Activated naive CD8-positive, alpha-beta T cell treated with anti-CD3 and anti-CD28 coated beads, Interleukin-2, amount 50 U/mL, for 16 hours (primary cell): ENCODE results near the gene NGRN.

Source experiments
- DNase-seq: peaks from one replicate; pipeline ENCODE4 v3.0.0-alpha.2; 2020; ENCODE audit warnings: low read depth, low spot score

NGRN gene, protein sequence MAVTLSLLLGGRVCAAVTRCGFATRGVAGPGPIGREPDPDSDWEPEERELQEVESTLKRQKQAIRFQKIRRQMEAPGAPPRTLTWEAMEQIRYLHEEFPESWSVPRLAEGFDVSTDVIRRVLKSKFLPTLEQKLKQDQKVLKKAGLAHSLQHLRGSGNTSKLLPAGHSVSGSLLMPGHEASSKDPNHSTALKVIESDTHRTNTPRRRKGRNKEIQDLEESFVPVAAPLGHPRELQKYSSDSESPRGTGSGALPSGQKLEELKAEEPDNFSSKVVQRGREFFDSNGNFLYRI

DNA sequence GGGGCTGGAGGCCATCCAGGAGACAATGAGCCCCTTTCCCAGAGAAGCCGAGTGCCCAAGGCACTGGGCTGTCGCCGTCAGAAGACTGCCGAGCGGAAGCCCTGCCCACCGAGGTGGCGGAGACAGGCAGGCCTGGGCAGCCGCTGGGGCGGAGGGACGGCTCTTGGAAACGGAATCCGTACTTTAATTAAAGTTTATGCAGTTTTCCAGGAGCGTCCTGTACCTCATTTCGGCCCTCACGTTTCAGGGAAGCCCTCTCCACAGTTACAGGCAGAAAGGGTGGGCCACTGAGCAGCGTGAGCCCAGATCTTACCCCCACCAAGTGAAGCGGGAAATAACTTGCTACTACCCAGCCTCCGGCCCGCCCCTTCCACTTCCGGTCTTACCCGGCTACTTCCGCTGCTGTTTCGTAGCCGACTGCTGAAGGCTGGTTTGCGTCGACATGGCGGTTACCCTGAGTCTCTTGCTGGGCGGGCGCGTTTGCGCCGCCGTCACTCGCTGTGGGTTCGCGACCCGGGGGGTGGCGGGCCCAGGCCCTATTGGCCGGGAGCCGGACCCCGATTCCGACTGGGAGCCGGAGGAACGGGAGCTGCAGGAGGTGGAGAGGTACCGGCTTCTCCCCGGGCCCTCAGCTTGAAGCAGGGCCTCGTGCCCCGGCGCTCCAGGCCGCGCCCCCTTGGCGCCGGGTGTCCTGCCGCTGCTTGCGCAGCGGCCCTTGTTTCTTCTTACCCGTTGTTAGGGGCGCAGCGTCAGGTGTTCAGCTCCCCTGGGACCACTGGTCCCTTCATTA, at the start of gene NGRN:
Gene NGRN, plus strand, starts transcription at position 402 of the 790 bp plus-strand sequence. Its CDS starts 41 bp downstream, at position 443.
- peak; percentile 85 for DNase-seq

DNA sequence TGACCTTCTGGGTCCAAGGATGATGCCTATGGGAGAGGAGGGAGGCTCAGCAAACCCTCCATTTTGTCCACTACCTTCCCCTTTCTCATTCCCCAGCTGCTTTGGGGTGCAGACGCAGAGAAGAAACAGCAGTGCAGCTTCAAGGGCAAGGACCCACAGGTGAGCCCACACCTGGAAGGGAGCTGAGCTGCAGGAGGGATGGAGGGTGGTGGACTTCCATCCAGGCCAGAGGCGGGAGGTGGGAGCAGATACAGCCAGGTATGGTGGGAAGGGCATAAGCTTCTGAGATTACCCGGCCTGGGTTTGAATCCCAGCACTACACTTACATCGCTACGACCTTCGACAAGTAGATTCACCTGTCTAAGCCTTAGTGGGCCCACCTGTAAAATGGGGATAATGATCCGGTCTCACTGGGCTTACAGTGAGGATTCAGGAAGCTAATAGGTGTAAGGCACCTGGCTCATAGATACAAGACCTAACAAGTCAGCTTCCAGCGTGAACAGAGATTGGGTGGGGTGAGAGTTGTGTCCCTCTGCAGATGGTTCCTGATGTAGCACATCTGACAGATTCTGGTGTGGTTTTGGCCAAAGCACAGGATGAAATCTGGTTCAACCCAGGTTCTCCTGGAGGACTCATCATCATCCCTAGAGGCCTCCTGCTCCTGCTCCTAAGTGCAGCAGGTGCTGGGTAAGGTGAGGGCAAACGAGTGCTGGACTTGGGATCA, 47.6 kb upstream of the NGRN start:
- DNase-seq = no peak

DNA sequence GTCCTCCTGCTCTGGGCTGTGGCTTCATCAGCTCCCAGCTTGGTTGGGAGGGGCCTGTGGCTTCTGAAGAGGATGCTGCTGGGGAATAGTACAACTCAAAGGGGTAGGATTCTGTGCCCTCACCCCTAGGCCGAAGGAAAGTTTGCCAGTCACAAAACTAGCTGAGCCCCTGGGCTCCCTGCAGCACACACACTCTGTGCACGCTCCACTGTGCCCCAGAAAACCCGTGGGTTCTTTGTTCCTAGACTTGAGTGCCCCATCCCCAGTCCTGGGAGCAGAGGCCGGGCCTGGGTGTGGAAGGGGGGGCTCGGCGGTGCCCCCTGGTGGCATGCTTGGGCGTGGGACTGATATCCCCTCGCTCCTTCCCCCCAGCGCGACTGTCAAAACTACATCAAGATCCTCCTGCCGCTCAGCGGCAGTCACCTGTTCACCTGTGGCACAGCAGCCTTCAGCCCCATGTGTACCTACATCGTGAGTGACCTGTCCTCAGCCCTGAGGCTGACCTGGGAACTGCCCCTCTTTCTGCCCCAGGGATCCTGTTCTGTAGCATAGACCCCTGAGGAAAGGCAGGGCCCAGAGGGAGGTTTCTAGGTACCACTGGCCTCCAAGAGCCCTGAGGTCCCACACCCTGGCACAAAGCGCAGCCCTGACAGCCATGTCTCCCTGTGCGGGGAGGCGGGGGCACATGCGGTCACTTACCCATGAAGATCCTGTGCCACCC, 45.9 kb upstream of the NGRN start:
- peak; percentile 33 for DNase-seq

- no peak for DNase-seq
Observed at GRCh38 chr15:90221246-90221900, 44.1 kb upstream of the NGRN start.

DNA sequence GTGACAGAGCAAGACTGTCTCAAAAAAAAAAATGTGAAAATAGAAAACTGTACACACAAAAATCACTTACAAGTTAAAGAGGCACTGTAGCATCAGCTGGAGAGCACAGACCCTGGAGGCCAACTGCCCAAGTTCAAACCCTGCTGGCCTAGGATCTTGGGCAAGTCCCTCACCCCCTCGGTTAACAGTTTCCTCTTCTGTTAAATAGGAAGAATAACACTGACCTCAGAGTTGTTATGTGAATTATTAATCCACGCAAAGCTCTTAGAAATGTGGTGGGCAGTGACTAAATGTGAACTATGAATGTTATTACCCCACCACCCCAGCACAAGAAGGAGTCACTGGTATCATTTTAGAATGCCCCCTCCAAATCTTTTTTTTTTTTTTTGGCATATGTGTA, 42.9 kb upstream of the NGRN start:
- DNase-seq = no peak

DNA sequence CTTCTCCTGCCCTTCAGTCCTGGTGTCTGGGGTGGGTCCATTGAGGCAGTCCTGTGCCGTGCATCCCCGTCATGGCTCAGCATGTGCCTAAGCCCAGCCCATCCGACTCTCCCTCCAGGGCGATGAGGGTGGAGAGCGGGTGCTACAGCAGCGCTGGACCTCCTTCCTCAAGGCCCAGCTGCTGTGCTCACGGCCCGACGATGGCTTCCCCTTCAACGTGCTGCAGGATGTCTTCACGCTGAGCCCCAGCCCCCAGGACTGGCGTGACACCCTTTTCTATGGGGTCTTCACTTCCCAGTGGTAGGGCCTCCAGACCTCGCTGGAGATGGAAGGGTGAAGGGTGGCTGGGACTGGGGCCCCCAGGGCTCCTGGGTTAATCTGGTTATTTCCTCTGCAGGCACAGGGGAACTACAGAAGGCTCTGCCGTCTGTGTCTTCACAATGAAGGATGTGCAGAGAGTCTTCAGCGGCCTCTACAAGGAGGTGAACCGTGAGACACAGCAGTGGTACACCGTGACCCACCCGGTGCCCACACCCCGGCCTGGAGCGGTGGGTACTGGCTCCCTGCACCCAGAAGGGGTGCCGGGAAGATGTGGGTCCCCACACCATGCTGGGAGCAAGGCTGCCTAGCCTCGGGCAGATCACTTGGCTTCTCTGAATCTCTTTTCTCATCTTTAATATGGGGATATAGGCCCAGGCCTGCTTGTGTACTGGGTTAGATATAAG, 41.9 kb upstream of the NGRN start:
- DNase-seq = no peak

- DNase-seq = no peak
Observed at GRCh38 chr15:90225047-90225446, 40.4 kb upstream of the NGRN start.

GRCh38 chr15:90225504-90226234, 39.8 kb upstream of the NGRN start:
- no peak for DNase-seq

- no peak for DNase-seq
Observed at GRCh38 chr15:90227336-90227735, 38.1 kb upstream of the NGRN start.

- DNase-seq = no peak
Observed at GRCh38 chr15:90227816-90228772, 37.4 kb upstream of the NGRN start.

DNA sequence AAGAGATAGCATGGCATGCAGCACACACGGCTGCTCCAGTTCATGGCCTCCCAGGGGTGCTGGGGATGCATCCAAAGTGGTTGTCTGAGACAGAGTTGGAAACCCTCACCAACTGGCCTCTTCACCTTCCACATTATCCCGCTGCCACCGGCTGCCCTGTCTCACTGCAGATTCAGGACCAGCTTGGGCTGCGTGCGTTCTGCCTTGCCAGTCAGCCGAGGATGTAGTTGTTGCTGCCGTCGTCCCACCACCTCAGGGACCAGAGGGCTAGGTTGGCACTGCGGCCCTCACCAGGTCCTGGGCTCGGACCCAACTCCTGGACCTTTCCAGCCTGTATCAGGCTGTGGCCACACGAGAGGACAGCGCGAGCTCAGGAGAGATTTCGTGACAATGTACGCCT, 36.5 kb upstream of the NGRN start:
- no peak for DNase-seq

DNA sequence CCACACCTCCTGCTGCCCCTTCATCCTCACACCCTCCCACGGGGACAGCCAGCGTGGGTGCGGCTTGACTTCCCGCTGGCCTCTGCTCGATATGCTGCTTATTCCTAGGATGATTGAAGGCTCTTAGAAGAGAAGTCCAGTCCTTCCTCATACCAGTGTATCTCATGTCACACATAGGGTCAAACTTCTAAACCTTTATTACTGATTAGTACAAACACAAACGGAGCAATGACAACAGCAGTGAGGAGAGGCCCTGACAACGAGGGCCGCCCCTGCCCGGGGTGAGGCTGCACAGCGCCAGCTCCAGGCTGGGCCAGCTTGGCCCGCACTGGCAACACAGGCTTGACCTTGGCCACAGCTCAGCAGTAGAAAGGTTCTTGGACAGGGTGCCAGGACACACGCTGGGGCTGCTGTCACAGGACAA, 35.4 kb upstream of the NGRN start:
- DNase-seq = no peak

DNA sequence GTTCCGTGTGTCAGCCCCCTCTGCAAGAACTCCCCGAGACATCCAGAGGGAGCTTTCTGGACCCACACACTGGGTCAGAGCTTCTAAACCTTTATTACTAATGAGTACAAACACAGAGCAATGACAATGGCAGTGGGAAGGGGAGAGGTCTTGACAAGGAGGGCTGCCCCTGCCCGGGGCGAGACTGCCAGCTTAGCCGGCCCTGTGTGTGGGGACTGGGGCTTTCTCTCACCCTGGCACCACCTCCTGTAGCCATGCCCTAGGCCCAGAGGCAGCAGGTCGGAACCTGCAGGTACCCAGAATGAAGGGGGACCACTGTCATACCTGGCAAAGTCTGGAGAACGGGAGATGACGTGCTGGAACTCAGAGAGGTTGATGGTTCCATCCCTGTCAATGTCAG, 34.9 kb upstream of the NGRN start:
- no peak for DNase-seq

- peak; percentile 30 for DNase-seq
Observed at GRCh38 chr15:90231028-90232017, 34.1 kb upstream of the NGRN start.

- no peak for DNase-seq
Observed at GRCh38 chr15:90232196-90232595, 33.3 kb upstream of the NGRN start.

DNA sequence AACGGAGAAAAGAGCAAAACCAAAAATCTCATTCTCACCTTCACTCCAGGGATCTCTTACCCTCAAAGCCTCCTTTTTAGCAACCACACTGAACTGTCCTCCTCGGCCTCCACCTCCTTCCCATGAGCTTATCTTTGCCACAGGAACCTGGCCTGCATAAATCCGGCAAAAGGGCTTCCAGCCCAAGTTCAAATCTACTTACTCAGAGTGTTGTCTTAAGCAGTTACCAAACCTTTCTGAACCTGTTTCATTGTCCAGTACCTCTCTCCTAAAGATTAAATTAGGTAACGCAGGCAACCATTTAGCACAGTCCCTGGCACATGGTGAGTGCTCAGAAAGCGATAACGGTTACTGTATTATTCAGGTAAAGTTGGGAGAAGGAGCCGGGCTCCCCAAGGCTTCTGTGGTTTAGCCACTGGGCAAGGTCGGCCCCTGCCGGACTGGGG, 32.5 kb upstream of the NGRN start:
- no peak for DNase-seq

DNA sequence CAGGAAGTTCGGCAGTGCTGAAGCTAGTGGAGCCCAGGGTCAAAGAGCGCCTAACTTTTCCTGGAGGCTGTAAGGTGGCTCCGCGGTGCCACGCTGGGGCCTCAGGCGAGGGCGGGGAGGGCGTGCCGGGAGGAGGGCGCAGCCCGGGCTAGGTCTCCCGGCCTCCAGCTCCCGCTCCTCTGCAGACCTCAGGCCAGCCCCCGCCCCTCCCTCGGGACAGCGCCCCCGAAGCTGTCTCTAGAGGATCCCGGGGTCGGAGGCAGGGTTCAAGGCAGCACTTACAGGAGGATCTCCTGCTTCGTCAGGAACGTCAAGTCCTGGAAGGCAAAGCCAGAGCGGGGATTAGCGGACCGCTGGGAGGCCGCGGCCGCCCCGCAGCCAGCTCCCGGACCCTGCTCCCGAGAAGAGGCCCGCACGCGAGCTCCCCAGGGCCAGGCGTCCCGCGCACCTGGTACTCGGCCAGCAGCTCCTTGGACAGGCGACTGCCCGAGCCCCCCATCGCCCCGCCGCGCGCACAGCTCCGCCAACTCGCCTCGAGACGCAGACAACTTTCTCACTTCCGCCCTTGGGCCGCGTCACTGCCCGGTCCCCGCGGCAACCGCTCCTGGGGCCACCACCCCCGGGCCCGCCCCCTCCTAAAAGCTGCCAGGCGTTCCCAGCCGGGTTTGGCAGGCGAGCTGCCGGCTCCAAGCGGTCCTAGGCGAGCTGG, 31.9 kb upstream of the NGRN start, which contains the start of gene CIB1:
Gene CIB1, minus strand, starts transcription at position 555 of the 709 bp plus-strand sequence. Its CDS starts 56 bp downstream, at position 499.
- peak; percentile 96 for DNase-seq
